Measurements from ENCODE around the gene STAT5B. TPM values are rescaled to one million over a fixed set of nuclear protein-coding genes. Genes with fewer than 3 reads are reported as not detected.
A peak's percentile ranks its signal among the peaks of the same experiment; 100 is the strongest.
"Not testable (repeated sequence)": the region's sequence is repeated elsewhere in the genome, so short reads cannot be mapped to it uniquely, and the experiment has no call there.

STAT5B gene
- total RNA-seq, 1 donor from 2014 or later = 49.2 TPM

- H3K4me3 Mint-ChIP-seq = no peak overlapping the region
- no peak for DNase-seq (ENCODE audit: low read depth, low spot score)
- H3K36me3 Mint-ChIP-seq (ENCODE audit: low read depth) = peaks cover 6% of the 10 kb centered on the region
- no peaks in the 10 kb centered on the region for H3K9me3 Mint-ChIP-seq
- TF ChIP-seq, protein P1, sequence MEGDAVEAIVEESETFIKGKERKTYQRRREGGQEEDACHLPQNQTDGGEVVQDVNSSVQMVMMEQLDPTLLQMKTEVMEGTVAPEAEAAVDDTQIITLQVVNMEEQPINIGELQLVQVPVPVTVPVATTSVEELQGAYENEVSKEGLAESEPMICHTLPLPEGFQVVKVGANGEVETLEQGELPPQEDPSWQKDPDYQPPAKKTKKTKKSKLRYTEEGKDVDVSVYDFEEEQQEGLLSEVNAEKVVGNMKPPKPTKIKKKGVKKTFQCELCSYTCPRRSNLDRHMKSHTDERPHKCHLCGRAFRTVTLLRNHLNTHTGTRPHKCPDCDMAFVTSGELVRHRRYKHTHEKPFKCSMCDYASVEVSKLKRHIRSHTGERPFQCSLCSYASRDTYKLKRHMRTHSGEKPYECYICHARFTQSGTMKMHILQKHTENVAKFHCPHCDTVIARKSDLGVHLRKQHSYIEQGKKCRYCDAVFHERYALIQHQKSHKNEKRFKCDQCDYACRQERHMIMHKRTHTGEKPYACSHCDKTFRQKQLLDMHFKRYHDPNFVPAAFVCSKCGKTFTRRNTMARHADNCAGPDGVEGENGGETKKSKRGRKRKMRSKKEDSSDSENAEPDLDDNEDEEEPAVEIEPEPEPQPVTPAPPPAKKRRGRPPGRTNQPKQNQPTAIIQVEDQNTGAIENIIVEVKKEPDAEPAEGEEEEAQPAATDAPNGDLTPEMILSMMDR (conservative IDR thresholded peaks at IDR 0.05) = no peak
- H3K27ac Mint-ChIP-seq (ENCODE audit: unreplicated experiment) = no peak overlapping the region
- no peaks in the 10 kb centered on the region for H3K27me3 Mint-ChIP-seq (ENCODE audit: low read depth)
- no peaks in the 10 kb centered on the region for H3K4me1 Mint-ChIP-seq
Observed at GRCh38 chr17:42230225-42230624, 46.0 kb downstream of the STAT5B start.

- no peak for DNase-seq (ENCODE audit: low read depth, low spot score)
- Mint-ChIP-seq H3K4me3 (no peak overlapping the region), H3K9me3 (no peaks in the 10 kb centered on the region), H3K36me3 (ENCODE audit: low read depth) (peaks cover 6% of the 10 kb centered on the region), H3K27ac (ENCODE audit: unreplicated experiment) (peak overlapping the region; percentile 50), H3K4me1 (no peaks in the 10 kb centered on the region), H3K27me3 (ENCODE audit: low read depth) (no peaks in the 10 kb centered on the region)
- TF ChIP-seq, protein P1 (conservative IDR thresholded peaks at IDR 0.05) = no peak
Observed at GRCh38 chr17:42227849-42228700, 48.1 kb downstream of the STAT5B start.

GRCh38 chr17:42225646-42226045, 50.5 kb downstream of the STAT5B start:
- H3K27me3 Mint-ChIP-seq (ENCODE audit: low read depth) = no peaks in the 10 kb centered on the region
- H3K36me3 Mint-ChIP-seq (ENCODE audit: low read depth) = peaks cover 11% of the 10 kb centered on the region
- TF ChIP-seq, protein P1 (conservative IDR thresholded peaks at IDR 0.05) = no peak
- DNase-seq (ENCODE audit: low read depth, low spot score) = no peak
- no peaks in the 10 kb centered on the region for H3K9me3 Mint-ChIP-seq
- no peak overlapping the region for H3K4me3 Mint-ChIP-seq
- H3K27ac Mint-ChIP-seq (ENCODE audit: unreplicated experiment) = no peak overlapping the region
- peaks cover 8% of the 10 kb centered on the region for H3K4me1 Mint-ChIP-seq

DNA sequence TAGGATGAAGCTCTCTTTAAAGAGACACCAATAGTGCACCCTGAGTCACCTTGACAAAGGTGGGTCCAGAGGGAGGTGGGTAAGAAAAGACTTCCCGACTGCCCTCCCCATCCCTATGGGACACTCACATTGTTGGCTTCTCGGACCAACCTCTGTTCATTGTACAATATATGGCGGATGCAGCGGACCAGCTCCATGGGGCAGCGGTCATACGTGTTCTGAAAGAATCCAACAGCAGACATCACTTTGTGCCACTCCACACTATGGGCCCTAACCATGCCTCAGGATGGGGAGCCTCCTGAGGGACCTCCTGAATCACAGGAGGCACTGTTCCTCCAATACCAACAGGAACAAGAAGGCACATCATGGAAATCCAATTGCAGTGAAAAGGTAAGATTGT, 51.5 kb downstream of the STAT5B start:
- no peaks in the 10 kb centered on the region for H3K27me3 Mint-ChIP-seq (ENCODE audit: low read depth)
- no peak for DNase-seq (ENCODE audit: low read depth, low spot score)
- H3K36me3 Mint-ChIP-seq (ENCODE audit: low read depth) = peaks cover 11% of the 10 kb centered on the region
- no peak overlapping the region for H3K4me3 Mint-ChIP-seq
- peaks cover 8% of the 10 kb centered on the region for H3K4me1 Mint-ChIP-seq
- TF ChIP-seq, protein P1 (conservative IDR thresholded peaks at IDR 0.05) = no peak
- no peaks in the 10 kb centered on the region for H3K9me3 Mint-ChIP-seq
- no peak overlapping the region for H3K27ac Mint-ChIP-seq (ENCODE audit: unreplicated experiment)

- peak; percentile 22 for DNase-seq (ENCODE audit: low read depth, low spot score)
- no peak overlapping the region for H3K4me3 Mint-ChIP-seq
- no peak overlapping the region for H3K27ac Mint-ChIP-seq (ENCODE audit: unreplicated experiment)
- TF ChIP-seq, protein P1 (conservative IDR thresholded peaks at IDR 0.05) = peak; percentile 60
- peaks cover 8% of the 10 kb centered on the region for H3K4me1 Mint-ChIP-seq
- peaks cover 11% of the 10 kb centered on the region for H3K36me3 Mint-ChIP-seq (ENCODE audit: low read depth)
- H3K27me3 Mint-ChIP-seq (ENCODE audit: low read depth) = no peaks in the 10 kb centered on the region
- no peaks in the 10 kb centered on the region for H3K9me3 Mint-ChIP-seq
Observed at GRCh38 chr17:42221886-42222745, 54.1 kb downstream of the STAT5B start.

GRCh38 chr17:42219280-42219679, 56.9 kb downstream of the STAT5B start:
- not testable (repeated sequence) for H3K4me1 Mint-ChIP-seq; H3K9me3 Mint-ChIP-seq; H3K27ac Mint-ChIP-seq (ENCODE audit: unreplicated experiment); H3K36me3 Mint-ChIP-seq (ENCODE audit: low read depth); H3K4me3 Mint-ChIP-seq; H3K27me3 Mint-ChIP-seq (ENCODE audit: low read depth); DNase-seq (ENCODE audit: low read depth, low spot score)

All from neural crest cell (in vitro differentiated cells).